Measurements from ENCODE around the gene C13orf42.

DNA sequence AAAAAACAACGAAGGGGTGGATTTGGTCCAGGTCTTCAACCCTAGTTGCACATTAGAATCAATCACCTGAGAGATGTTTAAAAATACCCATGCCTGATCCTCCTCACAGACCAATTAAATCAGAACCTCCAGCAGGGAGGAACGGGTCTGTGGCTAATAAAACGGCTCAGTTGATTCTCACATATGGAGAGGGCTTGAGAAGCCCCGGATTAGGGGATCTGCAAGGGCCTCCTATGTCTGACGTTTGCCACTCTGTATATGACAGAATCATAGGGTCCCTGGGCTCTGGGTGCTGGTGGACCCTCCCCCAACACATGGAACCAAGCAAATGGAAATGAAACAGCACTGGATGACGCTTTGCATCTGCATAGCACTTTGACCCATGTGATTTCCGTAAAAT, 36.7 kb upstream of the C13orf42 start:
- TF ChIP-seq, protein P1, sequence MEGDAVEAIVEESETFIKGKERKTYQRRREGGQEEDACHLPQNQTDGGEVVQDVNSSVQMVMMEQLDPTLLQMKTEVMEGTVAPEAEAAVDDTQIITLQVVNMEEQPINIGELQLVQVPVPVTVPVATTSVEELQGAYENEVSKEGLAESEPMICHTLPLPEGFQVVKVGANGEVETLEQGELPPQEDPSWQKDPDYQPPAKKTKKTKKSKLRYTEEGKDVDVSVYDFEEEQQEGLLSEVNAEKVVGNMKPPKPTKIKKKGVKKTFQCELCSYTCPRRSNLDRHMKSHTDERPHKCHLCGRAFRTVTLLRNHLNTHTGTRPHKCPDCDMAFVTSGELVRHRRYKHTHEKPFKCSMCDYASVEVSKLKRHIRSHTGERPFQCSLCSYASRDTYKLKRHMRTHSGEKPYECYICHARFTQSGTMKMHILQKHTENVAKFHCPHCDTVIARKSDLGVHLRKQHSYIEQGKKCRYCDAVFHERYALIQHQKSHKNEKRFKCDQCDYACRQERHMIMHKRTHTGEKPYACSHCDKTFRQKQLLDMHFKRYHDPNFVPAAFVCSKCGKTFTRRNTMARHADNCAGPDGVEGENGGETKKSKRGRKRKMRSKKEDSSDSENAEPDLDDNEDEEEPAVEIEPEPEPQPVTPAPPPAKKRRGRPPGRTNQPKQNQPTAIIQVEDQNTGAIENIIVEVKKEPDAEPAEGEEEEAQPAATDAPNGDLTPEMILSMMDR (IDR thresholded peaks at IDR 0.05), result no peak
- no peak for TF ChIP-seq POLR2A (IDR thresholded peaks at IDR 0.05)

All from right lobe of liver (tissue), 4 donors.